ENCODE results near the gene SRRD.
"Not testable (repeated sequence)": the region's sequence is repeated elsewhere in the genome, so short reads cannot be mapped to it uniquely, and the experiment has no call there.

SRRD gene

GRCh38 chr22:26525946-26526564 lies 42.4 kb downstream of the SRRD start:
- DNase-seq, result no peak

DNA sequence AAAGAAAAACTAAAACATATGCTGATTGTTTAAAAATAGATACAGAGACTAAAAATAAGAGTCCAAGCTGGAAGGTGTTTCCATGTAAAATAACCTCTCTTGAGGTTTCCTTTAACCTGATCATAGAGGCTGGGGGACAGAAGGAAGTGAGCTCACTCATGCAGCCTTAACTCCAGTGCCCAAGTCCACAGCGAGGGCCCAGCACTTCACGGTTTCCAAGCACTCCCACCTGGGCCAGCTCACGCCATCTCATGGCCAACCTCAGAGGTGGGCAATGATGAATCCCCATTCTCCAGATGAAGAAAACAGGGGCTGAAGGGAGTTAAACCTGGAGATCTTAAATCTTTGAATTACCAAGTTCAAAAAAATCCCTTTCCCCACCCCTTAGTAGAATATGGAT lies 43.5 kb downstream of the SRRD start:
- DNase-seq, result no peak

- DNase-seq, result no peak
Measured at GRCh38 chr22:26527574-26528465, 44.1 kb downstream of the SRRD start.

- not testable (repeated sequence) for DNase-seq
Measured at GRCh38 chr22:26528518-26528917, 44.8 kb downstream of the SRRD start.

DNA sequence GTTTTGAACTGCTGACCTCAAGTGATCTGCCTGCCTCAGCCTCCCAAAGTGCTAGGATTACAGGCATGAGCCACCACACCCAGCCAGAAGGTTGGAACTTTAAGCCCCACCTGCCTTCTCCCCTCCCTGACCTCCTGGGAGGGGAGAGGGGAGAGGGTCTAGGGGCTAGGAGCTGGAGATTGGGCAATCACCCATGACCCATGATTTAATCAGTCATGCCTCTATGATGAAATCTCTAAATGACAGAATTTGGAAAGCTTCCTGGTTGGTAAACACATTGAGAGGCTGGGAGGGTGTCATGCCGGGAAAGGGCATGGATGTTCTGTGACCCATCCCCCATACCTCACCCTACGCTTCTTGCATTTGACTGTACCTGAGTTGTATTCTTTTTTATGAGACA lies 45.7 kb downstream of the SRRD start:
- no peak for DNase-seq

- no peak for DNase-seq
Measured at GRCh38 chr22:26534171-26534855, 50.6 kb downstream of the SRRD start.

DNA sequence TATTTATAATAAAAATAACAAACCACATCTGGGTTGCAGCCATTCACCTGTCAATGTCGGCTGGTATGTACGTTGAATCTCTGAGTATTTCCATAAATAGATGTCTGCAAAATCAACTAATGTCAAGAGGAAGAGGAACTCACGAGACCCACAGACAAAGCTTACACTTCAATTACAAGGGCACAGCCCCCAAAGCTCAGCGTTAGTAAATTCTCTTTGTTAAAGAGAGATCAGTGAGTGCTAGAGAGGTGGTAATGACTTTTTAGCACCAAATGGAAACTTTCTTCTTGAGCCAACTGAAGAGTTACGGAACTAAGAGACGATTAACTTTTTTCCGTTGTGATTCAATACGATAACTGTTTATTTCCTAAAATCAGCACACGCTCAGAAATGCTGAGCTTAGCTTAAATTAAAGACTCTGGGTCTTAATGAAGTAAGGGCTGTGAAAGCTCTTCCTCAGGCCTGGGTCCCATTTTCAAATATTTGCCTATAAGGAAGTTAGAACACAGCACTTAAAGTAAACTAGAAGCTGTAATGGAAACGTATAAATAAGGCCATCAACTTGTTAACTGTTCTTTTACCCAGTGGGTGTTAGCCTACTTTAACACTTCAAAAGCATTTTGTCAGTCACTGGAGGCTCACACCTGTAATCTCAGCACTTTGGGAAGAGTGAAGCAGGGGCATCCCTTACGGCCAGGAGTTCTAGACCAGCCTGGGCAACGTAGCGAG lies 51.4 kb downstream of the SRRD start:
- DNase-seq, result no peak

DNA sequence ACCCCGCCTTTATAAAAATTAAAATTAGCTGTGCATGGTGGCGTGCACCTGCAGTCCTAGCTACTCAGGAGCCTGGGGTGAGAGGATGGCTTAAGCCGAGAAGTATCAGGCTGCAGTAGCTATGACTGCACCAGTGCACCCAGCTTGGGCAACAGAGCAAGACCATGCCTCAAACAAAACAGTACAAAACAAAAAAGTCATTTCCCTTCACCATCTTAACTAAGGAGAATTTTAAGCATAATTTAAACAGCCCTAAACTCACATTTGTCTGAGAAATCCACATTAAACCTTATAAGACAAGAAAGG lies 51.9 kb downstream of the SRRD start:
- no peak for DNase-seq

DNA sequence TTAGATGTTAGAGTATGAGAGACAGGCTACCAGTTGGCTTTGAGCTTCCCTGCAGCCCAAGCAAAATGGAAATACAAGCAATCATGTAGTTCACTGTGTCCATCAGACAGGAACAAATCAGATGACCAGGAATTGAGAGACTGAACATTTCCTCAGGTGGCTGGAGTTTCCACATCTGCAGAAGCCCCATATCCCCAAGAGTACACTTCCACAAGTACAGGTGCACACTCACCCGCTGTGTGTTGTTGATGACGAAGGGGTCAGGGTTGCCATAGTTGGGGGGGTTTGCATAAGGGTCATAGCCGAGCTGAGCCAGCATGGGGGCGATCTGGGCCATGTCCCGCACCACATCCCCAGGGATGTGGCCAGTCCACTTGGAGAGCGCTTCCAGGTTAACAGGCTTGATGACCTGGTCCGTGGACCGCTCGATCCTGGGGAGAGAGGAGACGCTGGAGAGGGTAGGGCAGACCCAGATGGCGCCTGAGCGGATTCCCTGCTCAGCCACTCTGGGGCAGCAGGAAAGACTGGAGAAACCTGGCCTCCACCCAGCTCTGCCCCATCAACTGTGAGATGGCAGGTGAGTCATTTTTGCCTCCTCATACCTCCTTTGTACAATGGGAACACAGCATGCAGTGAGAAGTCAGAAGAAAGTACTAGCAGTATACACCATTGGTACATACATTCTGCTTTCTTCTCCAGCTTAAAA lies 52.5 kb downstream of the SRRD start:
- no peak for DNase-seq

- no peak for DNase-seq
Measured at GRCh38 chr22:26536762-26537134, 53.1 kb downstream of the SRRD start.

DNA sequence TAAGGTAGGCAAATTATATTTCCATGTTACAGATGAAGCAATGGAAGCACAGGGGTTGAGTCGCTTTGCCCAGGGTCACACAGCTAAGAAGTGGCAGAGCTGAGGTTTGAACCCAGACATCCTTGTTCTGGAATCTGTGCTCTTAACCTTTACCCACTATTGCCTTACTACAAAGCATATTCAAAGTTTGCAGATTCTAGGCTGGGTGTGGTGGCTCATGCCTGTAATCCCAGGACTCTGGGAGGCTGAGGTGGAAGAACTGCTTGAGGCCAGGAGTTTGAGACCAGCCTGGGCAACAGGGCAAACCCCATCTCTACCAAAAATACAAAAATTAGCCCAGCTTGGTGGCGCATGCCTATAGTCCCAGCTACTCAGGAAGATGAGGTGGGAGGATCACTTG lies 56.4 kb downstream of the SRRD start:
- DNase-seq, result no peak

- DNase-seq, result no peak
Measured at GRCh38 chr22:26541167-26541819, 57.6 kb downstream of the SRRD start.

DNA sequence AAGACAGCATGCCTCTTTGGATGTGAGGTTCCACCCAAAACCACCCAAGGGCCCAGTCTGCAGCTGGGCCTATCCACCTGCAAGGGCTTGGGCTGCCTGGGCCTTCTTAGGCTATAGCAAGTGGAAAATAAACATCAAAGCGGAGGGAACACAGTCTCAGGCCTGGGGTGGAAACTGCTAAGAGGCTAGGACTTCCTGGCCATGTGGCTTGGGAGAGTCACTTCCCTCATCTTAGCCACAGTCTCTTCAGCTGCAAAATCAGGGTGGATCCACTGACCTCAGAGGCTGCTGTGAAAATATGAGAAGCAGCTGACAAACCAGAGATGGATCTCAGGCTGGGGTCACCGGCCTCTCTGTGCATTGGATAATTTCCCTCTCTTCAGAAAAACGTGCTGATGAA lies 59.2 kb downstream of the SRRD start:
- DNase-seq, result no peak
